H1 (cell line): ENCODE measurements around the gene CACNA1D. TPM values are rescaled to one million over a fixed set of nuclear protein-coding genes. Genes with fewer than 3 reads are reported as not detected.

Experiments
- CTCF ChIA-PET: fragments of 300-600 bp; sonication (Branson Sonifier 250); formaldehyde crosslinking; loops from one replicate; lab custom pipeline; 2021; ENCODE audit not compliant: partially characterized antibody; lab: Charles Lee
- POLR2A ChIA-PET: fragments of 300-600 bp; sonication (Branson Sonifier 250); formaldehyde crosslinking; loops from one replicate; lab custom pipeline; 2021; ENCODE audit warnings: inconsistent platforms; ENCODE audit not compliant: partially characterized antibody; lab: Charles Lee
- DNase-seq, 2 experiments: peaks; one replicate each; pipeline versions ENCODE4 v3.0.0 to v3.0.0-alpha.2; 2010 to 2022; ENCODE audit warnings: low spot score in 2 of 2, low read depth in 1 of 2, mixed read lengths in 1 of 2
- FAIRE-seq: peaks from 2 replicates; lab custom pipeline; 2011; peaks lifted over from hg19 to GRCh38; lab: Jason Lieb, UNC
- H2AFZ ChIP-seq: 2 replicates; pipeline ENCODE4 v1.8.1; 2012; ENCODE audit warnings: low read length, inconsistent platforms
- H2AK5ac ChIP-seq: 2 replicates; pipeline ENCODE4 v1.6.1; 2013; ENCODE audit warnings: low read depth, low read length
- H2BK120ac ChIP-seq: replicated peaks from 2 replicates; pipeline ENCODE3; 2013; ENCODE audit warnings: low read depth, low read length, inconsistent platforms
- H2BK12ac ChIP-seq: 2 replicates; pipeline ENCODE4 v1.6.1; 2013; ENCODE audit warnings: low read depth, low read length
- H2BK15ac ChIP-seq: 2 replicates; pipeline ENCODE4 v1.6.1; 2013; ENCODE audit warnings: low read length
- H2BK20ac ChIP-seq: 2 replicates; pipeline ENCODE4 v1.6.1; 2013; ENCODE audit warnings: low read length
- H2BK5ac ChIP-seq: 2 replicates; pipeline ENCODE4 v1.6.1; 2013; ENCODE audit warnings: low read depth, low read length
- H3K14ac ChIP-seq: 2 replicates; pipeline ENCODE4 v1.6.1; 2013; ENCODE audit warnings: inconsistent platforms; ENCODE audit not compliant: insufficient read length
- H3K18ac ChIP-seq: 2 replicates; pipeline ENCODE4 v1.6.1; 2013; ENCODE audit warnings: low read length; ENCODE audit errors: extremely low read depth
- H3K23ac ChIP-seq: 2 replicates; pipeline ENCODE4 v1.6.1; 2013; ENCODE audit warnings: inconsistent platforms; ENCODE audit not compliant: insufficient read length
- H3K23me2 ChIP-seq: 2 replicates; pipeline ENCODE4 v1.6.1; 2013; ENCODE audit warnings: low read depth, low read length
- H3K27ac ChIP-seq: 2 replicates; pipeline ENCODE4 v1.6.1; 2011; ENCODE audit warnings: low read depth, low read length, inconsistent platforms
- H3K27me3 ChIP-seq, 4 experiments: replicated peaks in 1 of 4; 1 replicate in 1 of 4; 2 replicates in 3 of 4; pipeline versions ENCODE4 v1.6.1 to v1.8.1; 2011 to 2013; ENCODE audit warnings: low read length in 3 of 4, mild to moderate bottlenecking in 3 of 4, inconsistent platforms in 2 of 4, mixed read lengths in 2 of 4, moderate library complexity in 1 of 4; ENCODE audit not compliant: control insufficient read depth in 3 of 4, insufficient read depth in 3 of 4; ENCODE audit errors: extremely low read depth in 1 of 4
- H3K36me3 ChIP-seq, 4 experiments: 2 replicates each; pipeline versions ENCODE4 v1.6.1 to v1.8.1; 2011 to 2013; ENCODE audit warnings: mild to moderate bottlenecking in 4 of 4, low read length in 3 of 4, moderate library complexity in 2 of 4, control low read depth in 1 of 4, inconsistent platforms in 1 of 4; ENCODE audit not compliant: insufficient read depth in 4 of 4, control insufficient read depth in 2 of 4
- H3K4ac ChIP-seq: replicated peaks from 2 replicates; pipeline ENCODE3; 2013; ENCODE audit warnings: low read length, low read depth, mixed read lengths, inconsistent platforms; ENCODE audit not compliant: insufficient read length
- H3K4me1 ChIP-seq, 4 experiments: replicated peaks in 1 of 4; 1 replicate in 1 of 4; 2 replicates in 3 of 4; pipeline versions ENCODE4 v1.6.1 to v1.8.1; 2011 to 2013; ENCODE audit warnings: low read length in 3 of 4, inconsistent platforms in 2 of 4, mixed read lengths in 1 of 4; ENCODE audit not compliant: insufficient read depth in 4 of 4, control insufficient read depth in 3 of 4
- H3K4me2 ChIP-seq, 2 experiments: 2 replicates each; pipeline versions ENCODE4 v1.6.1 to v1.8.1; 2011 to 2013; ENCODE audit warnings: low read depth in 2 of 2, low read length in 2 of 2, control low read depth in 1 of 2, inconsistent platforms in 1 of 2, mild to moderate bottlenecking in 1 of 2; ENCODE audit not compliant: insufficient read depth in 1 of 2
- H3K4me3 ChIP-seq, 4 experiments: fragments of 200-600, 300-600 bp in 1 of 4; sonication (generic), shearing (Covaris generic), sonication (Bioruptor Twin) in 1 of 4; 2 replicates each; pipeline versions ENCODE4 v1.5.1 to v1.8.1; 2011 to 2016; ENCODE audit warnings: low read length in 4 of 4, low read depth in 3 of 4, control low read depth in 2 of 4, inconsistent platforms in 2 of 4, mild to moderate bottlenecking in 2 of 4, mixed read lengths in 1 of 4, moderate library complexity in 1 of 4; ENCODE audit not compliant: insufficient read depth in 2 of 4; ENCODE audit errors: extremely low read depth in 1 of 4
- H3K56ac ChIP-seq: replicated peaks from 2 replicates; pipeline ENCODE3; 2013; ENCODE audit warnings: low read depth, mild to moderate bottlenecking, mixed read lengths, low read length, inconsistent platforms; ENCODE audit not compliant: insufficient read length
- H3K79me1 ChIP-seq: 2 replicates; pipeline ENCODE4 v1.6.1; 2013; ENCODE audit warnings: low read depth, low read length, control low read depth
- H3K79me2 ChIP-seq, 2 experiments: 2 replicates each; pipeline versions ENCODE4 v1.6.1 to v1.8.1; 2012 to 2013; ENCODE audit warnings: low read length in 2 of 2, mild to moderate bottlenecking in 2 of 2, inconsistent platforms in 1 of 2; ENCODE audit not compliant: insufficient read depth in 2 of 2, control insufficient read depth in 1 of 2
- H3K9ac ChIP-seq, 4 experiments: replicated peaks in 1 of 4; 1 replicate in 1 of 4; 2 replicates in 3 of 4; pipeline versions ENCODE4 v1.6.1 to v1.8.1; 2011 to 2013; ENCODE audit warnings: low read depth in 3 of 4, low read length in 3 of 4, control low read depth in 2 of 4, mild to moderate bottlenecking in 2 of 4, moderate library complexity in 2 of 4, inconsistent platforms in 1 of 4; ENCODE audit errors: extremely low read depth in 1 of 4
- H3K9me3 ChIP-seq, 2 experiments: 2 replicates each; pipeline versions ENCODE4 v1.6.1 to v1.8.1; 2012 to 2013; ENCODE audit warnings: mild to moderate bottlenecking in 2 of 2, moderate library complexity in 2 of 2, control low read depth in 1 of 2, inconsistent platforms in 1 of 2, low read depth in 1 of 2, low read length in 1 of 2, mixed read lengths in 1 of 2; ENCODE audit not compliant: insufficient read depth in 2 of 2
- H4K20me1 ChIP-seq, 2 experiments: replicated peaks in 1 of 2; 2 replicates each; pipeline versions ENCODE3 to v1.8.1; 2011 to 2013; ENCODE audit warnings: inconsistent platforms in 2 of 2, low read length in 2 of 2, mild to moderate bottlenecking in 1 of 2; ENCODE audit not compliant: insufficient read depth in 2 of 2, control insufficient read depth in 1 of 2
- H4K5ac ChIP-seq: 2 replicates; pipeline ENCODE4 v1.6.1; 2013; ENCODE audit warnings: low read length, low read depth, mixed read lengths, inconsistent platforms; ENCODE audit not compliant: insufficient read length
- H4K8ac ChIP-seq: 2 replicates; pipeline ENCODE4 v1.8.0; 2013; ENCODE audit warnings: mild to moderate bottlenecking, moderate library complexity, low read length, inconsistent platforms; ENCODE audit not compliant: insufficient read depth; ENCODE audit errors: extremely low read depth
- H4K91ac ChIP-seq: replicated peaks from 2 replicates; pipeline ENCODE3; 2013; ENCODE audit warnings: low read length, mixed read lengths, inconsistent platforms; ENCODE audit not compliant: insufficient read length
- CBX8 ChIP-seq: fragments of 300-800, 300-1000 bp; sonication (generic); IDR thresholded peaks from 2 replicates; pipeline ENCODE4 v1.7.1; 2016; ENCODE audit warnings: low read depth, low read length, borderline replicate concordance
- CTBP2 ChIP-seq: IDR thresholded peaks from 2 replicates; pipeline ENCODE4 v1.7.0; 2011; ENCODE audit warnings: borderline replicate concordance, mild to moderate bottlenecking, moderate library complexity, mixed read lengths, low read length; ENCODE audit not compliant: insufficient read depth, insufficient read length
- EP300 ChIP-seq, 2 experiments: IDR thresholded peaks; 1 replicate in 1 of 2; 2 replicates in 1 of 2; pipeline ENCODE4 v1.6.1; 2011 to 2012; ENCODE audit warnings: low read depth in 2 of 2, low read length in 2 of 2, mild to moderate bottlenecking in 2 of 2, borderline replicate concordance in 1 of 2, inconsistent platforms in 1 of 2, moderate library complexity in 1 of 2
- HDAC2 ChIP-seq, 2 experiments: fragments of 300-600 bp in 1 of 2; sonication (generic) in 1 of 2; IDR thresholded peaks; 2 replicates each; pipeline ENCODE4 v1.6.1; 2011 to 2012; ENCODE audit warnings: low read depth in 2 of 2, low read length in 2 of 2, mild to moderate bottlenecking in 2 of 2, moderate library complexity in 2 of 2, borderline replicate concordance in 1 of 2, inconsistent platforms in 1 of 2
- POU5F1 ChIP-seq: IDR thresholded peaks from 2 replicates; pipeline ENCODE4 v1.6.1; 2011; ENCODE audit warnings: low read depth, mild to moderate bottlenecking, low read length, moderate library complexity
- RXRA ChIP-seq: IDR thresholded peaks from 2 replicates; pipeline ENCODE4 v1.6.1; 2011; ENCODE audit warnings: low read depth, mild to moderate bottlenecking, low read length, moderate library complexity; ENCODE audit not compliant: insufficient read depth
- WGBS, 2 experiments: shearing (Covaris generic) in 1 of 2; methylation state at CpG; one replicate each; pipeline versions ENCODE4 v1.1.6 to v1.1.7; 2013 to 2015; ENCODE audit warnings: low lambda C conversion rate in 2 of 2, mixed read lengths in 2 of 2, inconsistent platforms in 1 of 2, low coverage in 1 of 2, missing lambda C conversion rate in 1 of 2; ENCODE audit not compliant: insufficient replicate concordance in 2 of 2, insufficient coverage in 1 of 2, insufficient read length in 1 of 2; ENCODE audit errors: extremely low coverage in 1 of 2, missing lambda C conversion rate in 1 of 2; 5-methylcytosine and 5-hydroxymethylcytosine counted together
- polyA plus RNA-seq, 7 experiments: library from polyadenylated mRNA; depleted of rRNA in 3 of 7; stranded (reverse) in 5 of 7; unstranded in 2 of 7; fragments of >200 nt in 5 of 7; fragments of 200-250 nt in 2 of 7; gene quantifications; 1 replicate in 5 of 7; 2 replicates in 1 of 7; 4 replicates in 1 of 7; pipeline versions ENCODE4 v1.2.1 to v1.2.3, GENCODE V29; 2011 to 2013; ENCODE audit warnings: missing spikeins in 2 of 7, mixed read lengths in 2 of 7
- total RNA-seq: library from RNA; stranded (reverse); fragmentation: NEBNext Ultra II Directional; extraction: Animal tissue kit (Norgen Biotek cat#: 25700); gene quantifications from 2 replicates; pipeline ENCODE4 v1.2.1, GENCODE V29; 2021

Gene CACNA1D
- total and polyA plus RNA-seq, 2 of the 8 experiments (the other 6 are each of a cell fraction or from before 2014, with no cell fraction given), result 2.0 to 2.9 TPM

- H2BK20ac ChIP-seq, result no peak overlapping the region
- H2AK5ac ChIP-seq, result no peak overlapping the region
- no peaks in the 10 kb centered on the region for H3K27me3 ChIP-seq
- no peaks in the 10 kb centered on the region for H3K36me3 ChIP-seq
- H3K4me3 ChIP-seq, result no peak overlapping the region
- no peak overlapping the region for H4K8ac ChIP-seq
- H3K9ac ChIP-seq, result no peak overlapping the region
- no peak overlapping the region for H4K5ac ChIP-seq
- no peaks in the 10 kb centered on the region for H3K9me3 ChIP-seq
- no peaks in the 10 kb centered on the region for H3K79me1 ChIP-seq
- no peak overlapping the region for H2BK5ac ChIP-seq
- ChIA-PET CTCF (interaction anchor here (0.7 to 1.1 kb wide), 4 partner anchors 27 to 190 kb away, joined by 3 to 6 read pairs (median 4); no protein-coding TSS in a partner anchor), POLR2A (interaction anchor here (1.1 kb wide), 1 partner anchor 17 kb away, joined by 3 read pairs; no protein-coding TSS in a partner anchor)
- FAIRE-seq, result no peak
- H4K20me1 ChIP-seq, result no peaks in the 10 kb centered on the region
- H3K27ac ChIP-seq, result no peak overlapping the region
- no peak overlapping the region for H3K4ac ChIP-seq
- no peak overlapping the region for H2BK12ac ChIP-seq
- H3K18ac ChIP-seq, result no peak overlapping the region
- no peak overlapping the region for H3K14ac ChIP-seq
- TF ChIP-seq EP300 (IDR thresholded peaks at IDR 0.05; ENCODE audit: borderline replicate concordance in 1 of 2, low read depth in 2 of 2, low read length in 2 of 2) (no peak), POU5F1 (no peak), CBX8 (no peak), CTBP2 (no peak), HDAC2 (IDR thresholded peaks at IDR 0.05; ENCODE audit: borderline replicate concordance in 1 of 2, low read depth in 2 of 2, low read length in 2 of 2) (no peak), RXRA (no peak)
- H2AFZ ChIP-seq, result no peak overlapping the region
- 91% methylated on average over 7 of the region's 7 CpGs; no CpG with 5 or more reads in 1 of the 2 experiments for WGBS, 2 experiments
- H3K23ac ChIP-seq, result no peak overlapping the region
- H2BK120ac ChIP-seq, result no peak overlapping the region
- H3K23me2 ChIP-seq, result no peaks in the 10 kb centered on the region
- no peak overlapping the region for H2BK15ac ChIP-seq
- H3K79me2 ChIP-seq, result no peaks in the 10 kb centered on the region
- H3K4me1 ChIP-seq, result peaks cover 0 to 7% (median 0%) of the 10 kb centered on the region in 4 experiments; a peak in 2 of 7 replicates
- no peak overlapping the region for H3K4me2 ChIP-seq
- H3K56ac ChIP-seq, result no peak overlapping the region
- peak in 1 of 2 experiments; percentile 28 for DNase-seq
- H4K91ac ChIP-seq, result no peak overlapping the region
Measured at GRCh38 chr3:53616971-53617892, 122.8 kb downstream of the CACNA1D start.
